IMR-90 (cell line): Measurements from ENCODE around the gene ZNF385D. TPM values are rescaled to one million over a fixed set of nuclear protein-coding genes. Genes with fewer than 3 reads are reported as not detected.

Experiments
- ATAC-seq: fragments of 200-7000 bp; cut with Tn5 transposase; 2 replicates; pipeline ENCODE4 v1.9.1; 2020; ENCODE audit warnings: low read depth, mild to moderate bottlenecking, moderate library complexity
- BruUV-seq: library from RNA; stranded (reverse); fragments of 400-500 nt; replicated peaks from 2 replicates; lab custom pipeline; 2021; lab: Mats Ljungman, UMichigan
- CTCF ChIA-PET: fragments of 300-600 bp; formaldehyde crosslinking; extraction: SDS; loops from one replicate; lab custom pipeline; 2021; ENCODE audit warnings: antibody characterized with exemption; lab: Yijun Ruan, JAX
- POLR2A ChIA-PET: fragments of 300-600 bp; sonication (Branson Sonifier 250); formaldehyde crosslinking; loops from one replicate; lab custom pipeline; 2022; ENCODE audit warnings: antibody characterized with exemption; ENCODE audit not compliant: unreplicated experiment; lab: Charles Lee
- DNase-seq: peaks from one replicate; pipeline ENCODE4 v3.0.0; 2013
- H2AFZ ChIP-seq: replicated peaks from 2 replicates; pipeline ENCODE3; 2013; ENCODE audit warnings: low read length, mild to moderate bottlenecking; ENCODE audit not compliant: poor library complexity
- H2AK5ac ChIP-seq: 2 replicates; pipeline ENCODE4 v1.6.1; 2013; ENCODE audit warnings: low read depth, low read length, inconsistent platforms
- H2AK9ac ChIP-seq: replicated peaks from 2 replicates; pipeline ENCODE3; 2013; ENCODE audit warnings: mild to moderate bottlenecking, low read depth, low read length, moderate library complexity; ENCODE audit not compliant: poor library complexity
- H2BK120ac ChIP-seq: 2 replicates; pipeline ENCODE4 v1.6.1; 2013; ENCODE audit warnings: low read depth, low read length, inconsistent platforms
- H2BK15ac ChIP-seq: 3 replicates; pipeline ENCODE4 v1.6.1; 2013; ENCODE audit warnings: low read depth, low read length, inconsistent platforms
- H2BK20ac ChIP-seq: 2 replicates; pipeline ENCODE4 v1.6.1; 2013; ENCODE audit warnings: low read depth, mild to moderate bottlenecking, inconsistent platforms, low read length, moderate library complexity
- H2BK5ac ChIP-seq: 2 replicates; pipeline ENCODE4 v1.6.1; 2013; ENCODE audit warnings: mild to moderate bottlenecking, low read depth, low read length, inconsistent platforms; ENCODE audit not compliant: poor library complexity, severe bottlenecking
- H3K14ac ChIP-seq: replicated peaks from 2 replicates; pipeline ENCODE4 v1.6.1; 2013; ENCODE audit warnings: low read depth, low read length, inconsistent platforms
- H3K18ac ChIP-seq: 2 replicates; pipeline ENCODE4 v1.6.1; 2013; ENCODE audit warnings: low read depth, low read length, control low read depth
- H3K23ac ChIP-seq: 2 replicates; pipeline ENCODE4 v1.6.1; 2013; ENCODE audit warnings: low read depth, low read length, inconsistent platforms
- H3K27ac ChIP-seq: 2 replicates; pipeline ENCODE4 v1.5.1; 2013; ENCODE audit warnings: mild to moderate bottlenecking, control low read depth, low read length; ENCODE audit not compliant: insufficient read depth
- H3K27me3 ChIP-seq: 2 replicates; pipeline ENCODE4 v1.6.1; 2013; ENCODE audit warnings: low read length; ENCODE audit not compliant: control insufficient read depth, insufficient read depth
- H3K36me3 ChIP-seq: 2 replicates; pipeline ENCODE4 v1.6.1; 2013; ENCODE audit warnings: low read length, mixed read lengths; ENCODE audit not compliant: control insufficient read depth, insufficient read depth
- H3K4ac ChIP-seq: 2 replicates; pipeline ENCODE4 v1.6.1; 2013; ENCODE audit warnings: low read depth, low read length, inconsistent platforms
- H3K4me1 ChIP-seq: 2 replicates; pipeline ENCODE4 v1.6.1; 2013; ENCODE audit warnings: low read length, mixed read lengths; ENCODE audit not compliant: control insufficient read depth, insufficient read depth
- H3K4me2 ChIP-seq: 2 replicates; pipeline ENCODE4 v1.6.1; 2013; ENCODE audit warnings: low read depth, mild to moderate bottlenecking, control low read depth, low read length, moderate library complexity
- H3K4me3 ChIP-seq: 2 replicates; pipeline ENCODE4 v1.5.1; 2013; ENCODE audit warnings: low read depth, mild to moderate bottlenecking, control low read depth, low read length, moderate library complexity; ENCODE audit not compliant: insufficient read depth
- H3K56ac ChIP-seq: 2 replicates; pipeline ENCODE4 v1.6.1; 2013; ENCODE audit warnings: low read length, inconsistent platforms; ENCODE audit not compliant: insufficient read depth; ENCODE audit errors: extremely low read depth
- H3K79me1 ChIP-seq, 2 experiments: 2 replicates each; pipeline ENCODE4 v1.6.1; 2013; ENCODE audit warnings: low read length in 2 of 2, inconsistent platforms in 1 of 2, low read depth in 1 of 2
- H3K9ac ChIP-seq: 2 replicates; pipeline ENCODE4 v1.6.1; 2013; ENCODE audit warnings: low read depth, low read length, control low read depth
- H3K9me1 ChIP-seq: 2 replicates; pipeline ENCODE4 v1.6.1; 2013; ENCODE audit warnings: low read length, inconsistent platforms; ENCODE audit not compliant: insufficient read depth
- H3K9me3 ChIP-seq: 2 replicates; pipeline ENCODE4 v1.6.1; 2013; ENCODE audit warnings: low read length; ENCODE audit not compliant: control insufficient read depth, insufficient read depth
- H4K20me1 ChIP-seq: 2 replicates; pipeline ENCODE4 v1.6.1; 2013; ENCODE audit warnings: low read length, inconsistent platforms; ENCODE audit not compliant: insufficient read depth
- H4K5ac ChIP-seq: 2 replicates; pipeline ENCODE4 v1.6.1; 2013; ENCODE audit warnings: mild to moderate bottlenecking, low read depth, low read length, control low read depth
- H4K8ac ChIP-seq, 2 experiments: 2 replicates each; pipeline ENCODE4 v1.6.1; 2013; ENCODE audit warnings: low read depth in 2 of 2, low read length in 2 of 2, control low read depth in 1 of 2, inconsistent platforms in 1 of 2
- H4K91ac ChIP-seq: 2 replicates; pipeline ENCODE4 v1.6.1; 2013; ENCODE audit warnings: low read depth, low read length, inconsistent platforms; ENCODE audit not compliant: insufficient read depth
- BHLHE40 ChIP-seq: fragments of 150-350 bp; IDR thresholded peaks from 2 replicates; pipeline ENCODE4 v1.6.1; 2016; ENCODE audit warnings: mild to moderate bottlenecking, low read depth, low read length
- CEBPB ChIP-seq: IDR thresholded peaks from 2 replicates; pipeline ENCODE4 v1.6.1; 2012; ENCODE audit warnings: low read depth, low read length, improper control_type of control experiment
- CHD1 ChIP-seq: IDR thresholded peaks from 2 replicates; pipeline ENCODE4 v1.6.1; 2012; ENCODE audit warnings: low read depth, low read length, improper control_type of control experiment
- FOS ChIP-seq: fragments of 150-350 bp; IDR thresholded peaks from 2 replicates; pipeline ENCODE4 v1.6.1; 2016; ENCODE audit warnings: low read depth, low read length
- MAFK ChIP-seq: IDR thresholded peaks from 2 replicates; pipeline ENCODE4 v1.6.1; 2012; ENCODE audit warnings: low read depth, low read length, improper control_type of control experiment
- MAZ ChIP-seq: IDR thresholded peaks from 2 replicates; pipeline ENCODE4 v1.6.1; 2012; ENCODE audit warnings: low read depth, mild to moderate bottlenecking, low read length, improper control_type of control experiment, moderate library complexity, borderline replicate concordance
- MXI1 ChIP-seq: IDR thresholded peaks from 2 replicates; pipeline ENCODE4 v1.6.1; 2012; ENCODE audit warnings: low read depth, mild to moderate bottlenecking, low read length, moderate library complexity, borderline replicate concordance
- NFE2L2 ChIP-seq: fragments of 150-350 bp; IDR thresholded peaks from 2 replicates; pipeline ENCODE4 v1.6.1; 2016; ENCODE audit warnings: low read depth, mild to moderate bottlenecking, low read length
- POLR2A ChIP-seq: IDR thresholded peaks from 2 replicates; pipeline ENCODE4 v1.6.1; 2012; ENCODE audit warnings: mild to moderate bottlenecking, low read depth, low read length
- RAD21 ChIP-seq: IDR thresholded peaks from 2 replicates; pipeline ENCODE4 v1.6.1; 2012; ENCODE audit warnings: low read length, improper control_type of control experiment
- RCOR1 ChIP-seq: IDR thresholded peaks from 2 replicates; pipeline ENCODE4 v1.6.1; 2012; ENCODE audit warnings: mild to moderate bottlenecking, low read length, improper control_type of control experiment; ENCODE audit not compliant: insufficient replicate concordance
- RFX5 ChIP-seq: IDR thresholded peaks from 2 replicates; pipeline ENCODE4 v1.8.0; 2012; ENCODE audit warnings: low read depth, mild to moderate bottlenecking, low read length, moderate library complexity
- SMC3 ChIP-seq: fragments of 150-350 bp; IDR thresholded peaks from 2 replicates; pipeline ENCODE4 v1.6.1; 2016; ENCODE audit warnings: low read depth, mild to moderate bottlenecking, antibody characterized with exemption, low read length, moderate library complexity
- WGBS, 2 experiments: methylation state at CpG; one replicate each; pipeline versions ENCODE4 v1.1.5 to v1.1.7; 2013; ENCODE audit warnings: missing lambda C conversion rate in 2 of 2; ENCODE audit not compliant: insufficient read length in 1 of 2; ENCODE audit errors: extremely low coverage in 2 of 2; 5-methylcytosine and 5-hydroxymethylcytosine counted together
- dilution Hi-C: fragments of 300-500 bp; cut with HindIII; formaldehyde crosslinking; loops from one replicate; pipeline ENCODE4 v1.14.3; 2018; ENCODE audit warnings: low sequenced_read_pairs; ENCODE audit not compliant: unreplicated experiment
- in situ Hi-C: fragments of 300-500 bp; cut with MboI; formaldehyde crosslinking; loops from 3 replicates; pipeline ENCODE4 v1.14.3; 2019; ENCODE audit warnings: low sequenced_read_pairs, inconsistent platforms, mixed read lengths
- intact Hi-C: fragments of 100-400 bp; cut with micrococcal nuclease; formaldehyde crosslinking; loops from 2 replicates; pipeline ENCODE4 v1.10.0; 2022
- polyA plus RNA-seq, 3 experiments: library from polyadenylated mRNA; depleted of rRNA; stranded (reverse); fragments of >200 nt; gene quantifications; 2 replicates each; pipeline ENCODE4 v1.2.3, GENCODE V29; 2012; ENCODE audit warnings: low replicate concordance in 1 of 3
- total RNA-seq: library from RNA; depleted of rRNA; stranded (reverse); fragments of >200 nt; gene quantifications from 2 replicates; pipeline ENCODE4 v1.2.3, GENCODE V29; 2012
- TF ChIP-seq, protein P1 (sequence below): fragments of 150-350 bp; IDR thresholded peaks from 2 replicates; pipeline ENCODE4 v1.6.1; 2016; ENCODE audit warnings: low read depth, mild to moderate bottlenecking, low read length, moderate library complexity, borderline replicate concordance
- TF ChIP-seq, protein P2 (sequence below): conservative IDR thresholded peaks from 2 replicates; pipeline ENCODE4 v1.5.1; 2012; ENCODE audit warnings: mild to moderate bottlenecking, low read depth, low read length, improper control_type of control experiment
- TF ChIP-seq, protein P3 (sequence below): fragments of 150-350 bp; IDR thresholded peaks from 2 replicates; pipeline ENCODE4 v1.6.1; 2017; ENCODE audit warnings: mild to moderate bottlenecking, antibody characterized with exemption, low read length, low read depth

ZNF385D gene
- total and polyA plus RNA-seq, 2 of the 4 experiments (the other 2 are of a cell fraction) = 0.18 to 2.4 TPM

DNA sequence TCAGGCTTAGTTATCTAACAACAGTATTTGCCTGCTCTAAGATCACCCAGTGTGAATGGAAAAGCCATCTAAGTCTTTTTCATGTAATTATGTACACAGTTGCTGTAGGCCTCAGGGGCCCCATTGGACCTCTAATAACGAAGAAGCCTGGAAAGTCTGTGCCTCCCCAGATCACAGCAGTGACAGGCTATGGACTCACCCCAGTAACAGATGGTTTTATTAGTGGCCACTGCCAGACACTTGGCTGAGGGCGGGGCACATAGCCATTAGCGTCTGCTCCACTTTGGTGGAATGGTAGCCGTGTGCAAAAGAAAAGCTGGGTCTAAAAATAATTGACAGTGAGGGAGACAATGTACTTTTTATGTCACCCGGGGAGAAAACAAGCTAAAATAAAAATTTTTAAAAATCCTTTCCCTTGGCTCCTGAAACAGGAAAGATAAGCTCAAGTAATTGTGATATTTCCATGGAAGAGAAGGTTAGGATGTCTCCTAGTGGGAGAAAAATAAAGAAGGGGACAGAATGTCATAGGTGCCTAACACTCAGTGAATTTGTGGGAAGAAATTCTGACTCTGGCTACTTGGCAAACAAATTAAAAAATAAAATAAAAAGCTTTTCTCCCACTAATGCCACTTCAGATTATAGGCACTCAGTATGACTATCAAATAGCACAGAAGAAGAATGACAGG lies 44.3 kb upstream of the ZNF385D start:
- no peak overlapping the region for H3K4me3 ChIP-seq
- H2AFZ ChIP-seq = no peak overlapping the region
- no TSS peak for BruUV-seq
- H2BK120ac ChIP-seq = no peak overlapping the region
- no peaks in the 10 kb centered on the region for H3K27me3 ChIP-seq
- CTCF ChIA-PET = no interaction called here
- H3K56ac ChIP-seq = no peak overlapping the region
- no peak overlapping the region for H3K4ac ChIP-seq
- no peak overlapping the region for H2BK15ac ChIP-seq
- ATAC-seq (no peak), DNase-seq (no peak)
- H3K4me2 ChIP-seq = no peak overlapping the region
- H2AK9ac ChIP-seq = no peak overlapping the region
- no peak overlapping the region for H4K5ac ChIP-seq
- TF ChIP-seq MAFK (no peak), POLR2A (no peak), NFE2L2 (no peak), BHLHE40 (no peak), RFX5 (no peak), RAD21 (no peak), FOS (no peak), MXI1 (no peak), RCOR1 (no peak), CEBPB (no peak), SMC3 (no peak), MAZ (no peak), CHD1 (no peak)
- TF ChIP-seq, protein P1, sequence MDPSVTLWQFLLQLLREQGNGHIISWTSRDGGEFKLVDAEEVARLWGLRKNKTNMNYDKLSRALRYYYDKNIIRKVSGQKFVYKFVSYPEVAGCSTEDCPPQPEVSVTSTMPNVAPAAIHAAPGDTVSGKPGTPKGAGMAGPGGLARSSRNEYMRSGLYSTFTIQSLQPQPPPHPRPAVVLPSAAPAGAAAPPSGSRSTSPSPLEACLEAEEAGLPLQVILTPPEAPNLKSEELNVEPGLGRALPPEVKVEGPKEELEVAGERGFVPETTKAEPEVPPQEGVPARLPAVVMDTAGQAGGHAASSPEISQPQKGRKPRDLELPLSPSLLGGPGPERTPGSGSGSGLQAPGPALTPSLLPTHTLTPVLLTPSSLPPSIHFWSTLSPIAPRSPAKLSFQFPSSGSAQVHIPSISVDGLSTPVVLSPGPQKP = no peak
- TF ChIP-seq, protein P2, sequence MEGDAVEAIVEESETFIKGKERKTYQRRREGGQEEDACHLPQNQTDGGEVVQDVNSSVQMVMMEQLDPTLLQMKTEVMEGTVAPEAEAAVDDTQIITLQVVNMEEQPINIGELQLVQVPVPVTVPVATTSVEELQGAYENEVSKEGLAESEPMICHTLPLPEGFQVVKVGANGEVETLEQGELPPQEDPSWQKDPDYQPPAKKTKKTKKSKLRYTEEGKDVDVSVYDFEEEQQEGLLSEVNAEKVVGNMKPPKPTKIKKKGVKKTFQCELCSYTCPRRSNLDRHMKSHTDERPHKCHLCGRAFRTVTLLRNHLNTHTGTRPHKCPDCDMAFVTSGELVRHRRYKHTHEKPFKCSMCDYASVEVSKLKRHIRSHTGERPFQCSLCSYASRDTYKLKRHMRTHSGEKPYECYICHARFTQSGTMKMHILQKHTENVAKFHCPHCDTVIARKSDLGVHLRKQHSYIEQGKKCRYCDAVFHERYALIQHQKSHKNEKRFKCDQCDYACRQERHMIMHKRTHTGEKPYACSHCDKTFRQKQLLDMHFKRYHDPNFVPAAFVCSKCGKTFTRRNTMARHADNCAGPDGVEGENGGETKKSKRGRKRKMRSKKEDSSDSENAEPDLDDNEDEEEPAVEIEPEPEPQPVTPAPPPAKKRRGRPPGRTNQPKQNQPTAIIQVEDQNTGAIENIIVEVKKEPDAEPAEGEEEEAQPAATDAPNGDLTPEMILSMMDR = no peak
- TF ChIP-seq, protein P3, sequence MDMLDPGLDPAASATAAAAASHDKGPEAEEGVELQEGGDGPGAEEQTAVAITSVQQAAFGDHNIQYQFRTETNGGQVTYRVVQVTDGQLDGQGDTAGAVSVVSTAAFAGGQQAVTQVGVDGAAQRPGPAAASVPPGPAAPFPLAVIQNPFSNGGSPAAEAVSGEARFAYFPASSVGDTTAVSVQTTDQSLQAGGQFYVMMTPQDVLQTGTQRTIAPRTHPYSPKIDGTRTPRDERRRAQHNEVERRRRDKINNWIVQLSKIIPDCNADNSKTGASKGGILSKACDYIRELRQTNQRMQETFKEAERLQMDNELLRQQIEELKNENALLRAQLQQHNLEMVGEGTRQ = no peak
- H4K20me1 ChIP-seq = no peaks in the 10 kb centered on the region
- no peak overlapping the region for H3K14ac ChIP-seq
- H2BK5ac ChIP-seq = no peak overlapping the region
- WGBS, 2 experiments = no CpG with 5 or more reads among the region's 5 CpGs
- H3K36me3 ChIP-seq = no peaks in the 10 kb centered on the region
- no peak overlapping the region for H2AK5ac ChIP-seq
- intact Hi-C loops = no loop called here
- H3K9me1 ChIP-seq = no peaks in the 10 kb centered on the region
- POLR2A ChIA-PET = no interaction called here
- H3K4me1 ChIP-seq = no peaks in the 10 kb centered on the region
- H3K9me3 ChIP-seq = no peaks in the 10 kb centered on the region
- no peak overlapping the region for H4K8ac ChIP-seq
- no peak overlapping the region for H3K9ac ChIP-seq
- H2BK20ac ChIP-seq = no peak overlapping the region
- H3K18ac ChIP-seq = no peak overlapping the region
- H3K79me1 ChIP-seq = no peaks in the 10 kb centered on the region
- H4K91ac ChIP-seq = no peak overlapping the region
- in situ Hi-C loops = no loop called here
- dilution Hi-C loops = no loop called here
- no peak overlapping the region for H3K27ac ChIP-seq
- no peak overlapping the region for H3K23ac ChIP-seq
